ENCODE measurements around the gene ADCY9. TPM values are rescaled to one million over a fixed set of nuclear protein-coding genes. Genes with fewer than 3 reads are reported as not detected.

Gene ADCY9
- polyA plus RNA-seq, 1 donor from 2014 or later: 6.3 TPM

GRCh38 chr16:3915426-3916260 lies 200.6 kb downstream of the ADCY9 start:
- TF ChIP-seq SMC3 (conservative IDR thresholded peaks at IDR 0.05; ENCODE audit: poor library complexity): no peak
- no peak for TF ChIP-seq CTCF (IDR thresholded peaks at IDR 0.05; ENCODE audit: poor library complexity, severe bottlenecking)
- no peak for TF ChIP-seq TAF1 (IDR thresholded peaks at IDR 0.05; ENCODE audit: low read depth)
- no peak for TF ChIP-seq MXI1 (conservative IDR thresholded peaks at IDR 0.05; ENCODE audit: poor library complexity, severe bottlenecking)
- no peak for TF ChIP-seq POLR2AphosphoS5 (IDR thresholded peaks at IDR 0.05)
- TF ChIP-seq RAD21 (conservative IDR thresholded peaks at IDR 0.05): no peak
- TF ChIP-seq, protein P1, sequence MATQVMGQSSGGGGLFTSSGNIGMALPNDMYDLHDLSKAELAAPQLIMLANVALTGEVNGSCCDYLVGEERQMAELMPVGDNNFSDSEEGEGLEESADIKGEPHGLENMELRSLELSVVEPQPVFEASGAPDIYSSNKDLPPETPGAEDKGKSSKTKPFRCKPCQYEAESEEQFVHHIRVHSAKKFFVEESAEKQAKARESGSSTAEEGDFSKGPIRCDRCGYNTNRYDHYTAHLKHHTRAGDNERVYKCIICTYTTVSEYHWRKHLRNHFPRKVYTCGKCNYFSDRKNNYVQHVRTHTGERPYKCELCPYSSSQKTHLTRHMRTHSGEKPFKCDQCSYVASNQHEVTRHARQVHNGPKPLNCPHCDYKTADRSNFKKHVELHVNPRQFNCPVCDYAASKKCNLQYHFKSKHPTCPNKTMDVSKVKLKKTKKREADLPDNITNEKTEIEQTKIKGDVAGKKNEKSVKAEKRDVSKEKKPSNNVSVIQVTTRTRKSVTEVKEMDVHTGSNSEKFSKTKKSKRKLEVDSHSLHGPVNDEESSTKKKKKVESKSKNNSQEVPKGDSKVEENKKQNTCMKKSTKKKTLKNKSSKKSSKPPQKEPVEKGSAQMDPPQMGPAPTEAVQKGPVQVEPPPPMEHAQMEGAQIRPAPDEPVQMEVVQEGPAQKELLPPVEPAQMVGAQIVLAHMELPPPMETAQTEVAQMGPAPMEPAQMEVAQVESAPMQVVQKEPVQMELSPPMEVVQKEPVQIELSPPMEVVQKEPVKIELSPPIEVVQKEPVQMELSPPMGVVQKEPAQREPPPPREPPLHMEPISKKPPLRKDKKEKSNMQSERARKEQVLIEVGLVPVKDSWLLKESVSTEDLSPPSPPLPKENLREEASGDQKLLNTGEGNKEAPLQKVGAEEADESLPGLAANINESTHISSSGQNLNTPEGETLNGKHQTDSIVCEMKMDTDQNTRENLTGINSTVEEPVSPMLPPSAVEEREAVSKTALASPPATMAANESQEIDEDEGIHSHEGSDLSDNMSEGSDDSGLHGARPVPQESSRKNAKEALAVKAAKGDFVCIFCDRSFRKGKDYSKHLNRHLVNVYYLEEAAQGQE (IDR thresholded peaks at IDR 0.05; ENCODE audit: borderline replicate concordance): no peak
- TF ChIP-seq EZH2 (IDR thresholded peaks at IDR 0.05; ENCODE audit: borderline replicate concordance, insufficient read depth, low read length, poor library complexity, severe bottlenecking): no peak
- no peak for TF ChIP-seq EP300 (conservative IDR thresholded peaks at IDR 0.05; ENCODE audit: poor library complexity, severe bottlenecking)

GRCh38 chr16:3912897-3913296 lies 203.3 kb downstream of the ADCY9 start:
- no peaks in the 10 kb centered on the region for H3K9me3 ChIP-seq (ENCODE audit: low read length)
- no peaks in the 10 kb centered on the region for H3F3A ChIP-seq (ENCODE audit: insufficient read depth, low read length, poor library complexity, severe bottlenecking)
- H3K27me3 ChIP-seq (ENCODE audit: insufficient read depth, low read depth, low read length): no peaks in the 10 kb centered on the region
- H3K79me2 ChIP-seq (replicated peaks; ENCODE audit: insufficient read depth, low read length): no peaks in the 10 kb centered on the region
- no peak overlapping the region for H2AFZ ChIP-seq (ENCODE audit: low read depth, low read length)
- H3K9ac ChIP-seq (ENCODE audit: low read length): no peak overlapping the region
- no peaks in the 10 kb centered on the region for H3K36me3 ChIP-seq (ENCODE audit: insufficient read depth, low read length)
- H3K4me2 ChIP-seq (ENCODE audit: low read length): no peak overlapping the region
- no peaks in the 10 kb centered on the region for H3K9me2 ChIP-seq (ENCODE audit: insufficient read depth, low read length)
- TF ChIP-seq SMC3 (conservative IDR thresholded peaks at IDR 0.05; ENCODE audit: poor library complexity): no peak
- no peak for TF ChIP-seq POLR2AphosphoS5 (IDR thresholded peaks at IDR 0.05)
- no peak for TF ChIP-seq RAD21 (conservative IDR thresholded peaks at IDR 0.05)
- H4K20me1 ChIP-seq (ENCODE audit: insufficient read depth): no peaks in the 10 kb centered on the region
- no peak overlapping the region for H3K4me3 ChIP-seq (ENCODE audit: low read length)
- H3K27ac ChIP-seq (ENCODE audit: low read length): no peak overlapping the region

More at GRCh38 chr16:3915426-3916260, 200.6 kb downstream of the ADCY9 start:
- no peaks in the 10 kb centered on the region for H3F3A ChIP-seq (ENCODE audit: insufficient read depth, low read length, poor library complexity, severe bottlenecking)
- no peaks in the 10 kb centered on the region for H3K27me3 ChIP-seq (ENCODE audit: insufficient read depth, low read depth, low read length)
- no peak overlapping the region for H3K4me2 ChIP-seq (ENCODE audit: low read length)
- H3K79me2 ChIP-seq (replicated peaks; ENCODE audit: insufficient read depth, low read length): no peaks in the 10 kb centered on the region
- H4K20me1 ChIP-seq (ENCODE audit: insufficient read depth): no peaks in the 10 kb centered on the region
- H3K9ac ChIP-seq (ENCODE audit: low read length): no peak overlapping the region
- peaks cover 7% of the 10 kb centered on the region for H3K9me3 ChIP-seq (ENCODE audit: low read length)
- no peak overlapping the region for H3K27ac ChIP-seq (ENCODE audit: low read length)
- no peak overlapping the region for H2AFZ ChIP-seq (ENCODE audit: low read depth, low read length)
- no peak overlapping the region for H3K4me3 ChIP-seq (ENCODE audit: low read length)
- no peaks in the 10 kb centered on the region for H3K9me2 ChIP-seq (ENCODE audit: insufficient read depth, low read length)
- no peaks in the 10 kb centered on the region for H3K36me3 ChIP-seq (ENCODE audit: insufficient read depth, low read length)

Small RNA genes within 50 kb of the gene (small RNA-seq; reads per million reads assigned to genes)
- gene AC009171.1: 0 reads per million in 3 experiments

Other genes starting within 250 kb of the ADCY9 start
- gene CREBBP, start 235.7 kb downstream of the ADCY9 start, polyA plus RNA-seq: 3.3 and 5.5 TPM in 2 replicates
- gene SRL, start 125.6 kb upstream of the ADCY9 start, polyA plus RNA-seq: not detected in 2 replicates
- gene TFAP4, start 156.6 kb upstream of the ADCY9 start, polyA plus RNA-seq: 4.4 and 6.3 TPM in 2 replicates
- 2.6 and 3.2 TPM in 2 replicates for gene GLIS2, start 199.6 kb upstream of the ADCY9 start, polyA plus RNA-seq
- 125 and 145 TPM in 2 replicates for gene PAM16, start 234.9 kb upstream of the ADCY9 start, polyA plus RNA-seq

Data from neural cell (in vitro differentiated cells).